Peyer's patch (tissue), 4 donors: Measurements from ENCODE around the gene PLCL1.

ENCODE experiments used
- POLR2A ChIP-seq, 2 donors: fragments of 450-650 bp; IDR thresholded peaks; one replicate each; pipeline ENCODE4 v1.5.1; 2017; ENCODE audit warnings: antibody characterized with exemption in 2 of 2, mild to moderate bottlenecking in 2 of 2, moderate library complexity in 2 of 2
- TF ChIP-seq, protein P1 (sequence below), 6 experiments: fragments of 450-650 bp in 4 of 6; fragments of 200-600 bp in 2 of 6; sonication (generic) in 1 of 6; IDR thresholded peaks; one replicate each; pipeline ENCODE4 v1.5.1; 2017 to 2019; ENCODE audit warnings: antibody characterized with exemption in 6 of 6, mild to moderate bottlenecking in 3 of 6, moderate library complexity in 1 of 6

DNA sequence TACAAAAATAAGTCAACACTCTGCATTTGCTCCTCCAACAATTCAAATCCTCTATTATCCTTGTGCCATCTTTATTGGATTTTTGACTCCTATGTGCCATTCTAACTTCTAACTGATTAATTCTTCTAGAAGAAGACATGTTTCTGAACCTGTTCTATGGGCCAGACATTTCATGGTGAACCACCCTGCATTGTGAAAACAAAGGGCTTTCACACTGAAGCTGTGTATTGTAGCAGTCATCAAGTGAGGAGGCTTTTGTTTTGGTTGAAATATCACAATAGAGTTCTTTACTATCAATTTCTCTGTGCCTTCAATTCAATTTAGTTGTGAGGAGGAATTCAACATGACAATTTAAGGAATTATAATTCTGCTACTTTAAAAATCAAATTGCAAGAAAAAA is 357.9 kb downstream of the PLCL1 start:
- no peak for TF ChIP-seq POLR2A (IDR thresholded peaks at IDR 0.05)
- TF ChIP-seq, protein P1, sequence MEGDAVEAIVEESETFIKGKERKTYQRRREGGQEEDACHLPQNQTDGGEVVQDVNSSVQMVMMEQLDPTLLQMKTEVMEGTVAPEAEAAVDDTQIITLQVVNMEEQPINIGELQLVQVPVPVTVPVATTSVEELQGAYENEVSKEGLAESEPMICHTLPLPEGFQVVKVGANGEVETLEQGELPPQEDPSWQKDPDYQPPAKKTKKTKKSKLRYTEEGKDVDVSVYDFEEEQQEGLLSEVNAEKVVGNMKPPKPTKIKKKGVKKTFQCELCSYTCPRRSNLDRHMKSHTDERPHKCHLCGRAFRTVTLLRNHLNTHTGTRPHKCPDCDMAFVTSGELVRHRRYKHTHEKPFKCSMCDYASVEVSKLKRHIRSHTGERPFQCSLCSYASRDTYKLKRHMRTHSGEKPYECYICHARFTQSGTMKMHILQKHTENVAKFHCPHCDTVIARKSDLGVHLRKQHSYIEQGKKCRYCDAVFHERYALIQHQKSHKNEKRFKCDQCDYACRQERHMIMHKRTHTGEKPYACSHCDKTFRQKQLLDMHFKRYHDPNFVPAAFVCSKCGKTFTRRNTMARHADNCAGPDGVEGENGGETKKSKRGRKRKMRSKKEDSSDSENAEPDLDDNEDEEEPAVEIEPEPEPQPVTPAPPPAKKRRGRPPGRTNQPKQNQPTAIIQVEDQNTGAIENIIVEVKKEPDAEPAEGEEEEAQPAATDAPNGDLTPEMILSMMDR (IDR thresholded peaks at IDR 0.05): no peak
